ENCODE data around the gene BANP. TPM values are rescaled to one million over a fixed set of nuclear protein-coding genes. Genes with fewer than 3 reads are reported as not detected.

Gene BANP
- total RNA-seq, 1 experiment from 2014 or later, result 49.6 TPM

DNA sequence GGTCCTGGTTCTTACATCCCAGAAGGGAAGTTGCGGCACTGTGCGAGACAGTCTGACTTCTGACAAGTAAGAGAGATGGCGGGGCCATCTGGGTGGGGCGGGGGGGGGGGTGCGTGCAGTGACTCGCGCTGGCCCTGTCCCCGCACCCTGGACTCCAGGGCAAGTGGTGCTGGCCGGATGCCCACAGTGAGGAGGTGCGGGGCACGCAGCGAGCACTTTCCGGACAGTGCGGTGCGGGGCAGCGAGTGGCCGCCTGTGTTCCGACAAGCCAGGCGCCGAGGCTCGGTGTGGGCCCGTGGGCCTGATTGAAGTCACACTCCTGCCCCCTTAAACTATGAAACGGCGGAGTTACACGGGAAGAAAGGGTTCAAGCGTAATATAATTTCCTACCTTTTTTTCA lies 106.4 kb downstream of the BANP start:
- CTCF ChIA-PET, result no interaction called here
- BruUV-seq (replicated peaks), result no TSS peak
- H3K9me3 Mint-ChIP-seq (ENCODE audit: low read depth, unreplicated experiment), result no peaks in the 10 kb centered on the region
- H3K4me1 Mint-ChIP-seq (ENCODE audit: low read depth, unreplicated experiment), result no peaks in the 10 kb centered on the region
- no peak overlapping the region for H3K4me3 Mint-ChIP-seq (ENCODE audit: low read depth, unreplicated experiment)
- no peak for TF ChIP-seq CTCF (IDR thresholded peaks at IDR 0.05; ENCODE audit: unreplicated experiment)
- no peaks in the 10 kb centered on the region for H3K36me3 Mint-ChIP-seq (ENCODE audit: insufficient read depth, unreplicated experiment)
- no peak overlapping the region for H3K27ac Mint-ChIP-seq (ENCODE audit: unreplicated experiment)
- no peak for DNase-seq
- intact Hi-C loops (cut with micrococcal nuclease; ENCODE audit: unreplicated experiment), result no loop called here
- H3K27me3 Mint-ChIP-seq (ENCODE audit: unreplicated experiment), result no peaks in the 10 kb centered on the region

- TF ChIP-seq CTCF (IDR thresholded peaks at IDR 0.05; ENCODE audit: unreplicated experiment), result no peak
- Mint-ChIP-seq H3K4me1 (ENCODE audit: low read depth, unreplicated experiment) (no peaks in the 10 kb centered on the region), H3K9me3 (ENCODE audit: low read depth, unreplicated experiment) (no peaks in the 10 kb centered on the region), H3K4me3 (ENCODE audit: low read depth, unreplicated experiment) (no peak overlapping the region), H3K27ac (ENCODE audit: unreplicated experiment) (no peak overlapping the region), H3K36me3 (ENCODE audit: insufficient read depth, unreplicated experiment) (no peaks in the 10 kb centered on the region), H3K27me3 (ENCODE audit: unreplicated experiment) (no peaks in the 10 kb centered on the region)
- no peak for DNase-seq
- intact Hi-C loops (cut with micrococcal nuclease; ENCODE audit: unreplicated experiment), result no loop called here
- CTCF ChIA-PET, result no interaction called here
- BruUV-seq (replicated peaks), result no TSS peak
These were observed 106.9 kb downstream of the BANP start for GRCh38 chr16:88058136-88058535.

DNA sequence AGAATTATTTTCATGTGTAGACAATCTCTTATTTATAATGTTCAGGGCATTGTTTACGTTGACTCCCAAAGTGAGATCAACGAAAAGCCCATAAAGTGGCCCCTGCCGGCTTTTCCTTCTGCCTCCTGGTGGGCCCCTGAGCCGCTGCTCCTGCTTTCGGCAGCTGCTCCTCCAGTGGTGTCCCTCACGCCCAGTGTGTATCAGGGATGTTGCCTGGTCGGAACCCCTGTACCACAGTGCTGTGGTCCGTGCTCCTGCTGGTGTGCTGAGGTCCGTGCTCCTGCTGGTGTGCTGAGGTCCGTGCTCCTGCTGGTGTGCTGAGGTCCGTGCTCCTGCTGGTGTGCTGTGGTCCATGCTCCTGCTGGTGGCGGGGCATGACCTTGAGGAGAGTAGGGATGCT lies 107.6 kb downstream of the BANP start:
- H3K4me3 Mint-ChIP-seq (ENCODE audit: low read depth, unreplicated experiment), result no peak overlapping the region
- no peaks in the 10 kb centered on the region for H3K4me1 Mint-ChIP-seq (ENCODE audit: low read depth, unreplicated experiment)
- H3K27me3 Mint-ChIP-seq (ENCODE audit: unreplicated experiment), result no peaks in the 10 kb centered on the region
- no peak for TF ChIP-seq CTCF (IDR thresholded peaks at IDR 0.05; ENCODE audit: unreplicated experiment)
- BruUV-seq (replicated peaks), result no TSS peak
- peaks cover 3% of the 10 kb centered on the region for H3K36me3 Mint-ChIP-seq (ENCODE audit: insufficient read depth, unreplicated experiment)
- H3K27ac Mint-ChIP-seq (ENCODE audit: unreplicated experiment), result no peak overlapping the region
- H3K9me3 Mint-ChIP-seq (ENCODE audit: low read depth, unreplicated experiment), result no peaks in the 10 kb centered on the region
- CTCF ChIA-PET, result no interaction called here
- no peak for DNase-seq
- intact Hi-C loops (cut with micrococcal nuclease; ENCODE audit: unreplicated experiment), result no loop called here

DNA sequence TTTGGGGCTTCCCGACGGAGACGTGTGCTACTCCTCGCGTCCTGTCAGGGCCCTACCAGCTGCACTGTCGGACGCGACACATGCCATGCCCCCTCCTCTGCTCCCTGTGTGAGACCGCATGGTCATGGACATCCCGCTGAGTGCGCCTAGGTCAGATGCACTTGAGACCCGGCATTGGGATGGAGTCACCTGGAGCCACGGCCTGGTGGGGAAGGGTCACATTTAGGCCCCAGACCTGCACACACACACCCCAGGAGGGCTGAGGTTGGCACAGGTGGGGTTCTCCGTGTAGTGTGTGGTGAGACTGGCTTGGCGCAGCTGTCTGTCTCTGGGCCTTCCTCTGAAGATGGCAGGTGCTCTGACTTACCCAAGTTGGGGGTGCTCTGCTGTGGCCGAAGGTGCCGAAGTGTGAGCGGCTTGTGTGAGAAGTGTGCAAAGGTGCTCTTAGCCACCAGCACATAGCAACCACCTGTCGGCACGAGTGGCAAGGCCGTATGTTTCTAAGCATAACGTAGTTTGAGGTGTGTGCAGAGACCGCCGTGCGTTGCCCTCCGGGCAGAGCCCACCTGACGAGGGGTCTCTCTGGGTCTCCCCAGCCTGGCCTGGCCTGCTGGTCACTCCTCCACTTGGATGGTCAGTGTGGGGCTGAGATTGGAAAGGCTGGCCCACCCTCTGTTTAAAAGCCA lies 108.6 kb downstream of the BANP start:
- no peak overlapping the region for H3K4me3 Mint-ChIP-seq (ENCODE audit: low read depth, unreplicated experiment)
- intact Hi-C loops (cut with micrococcal nuclease; ENCODE audit: unreplicated experiment), result no loop called here
- CTCF ChIA-PET, result no interaction called here
- no peak for TF ChIP-seq CTCF (IDR thresholded peaks at IDR 0.05; ENCODE audit: unreplicated experiment)
- no TSS peak for BruUV-seq (replicated peaks)
- peaks cover 8% of the 10 kb centered on the region for H3K36me3 Mint-ChIP-seq (ENCODE audit: insufficient read depth, unreplicated experiment)
- H3K27ac Mint-ChIP-seq (ENCODE audit: unreplicated experiment), result no peak overlapping the region
- no peaks in the 10 kb centered on the region for H3K27me3 Mint-ChIP-seq (ENCODE audit: unreplicated experiment)
- DNase-seq, result no peak
- no peaks in the 10 kb centered on the region for H3K4me1 Mint-ChIP-seq (ENCODE audit: low read depth, unreplicated experiment)
- H3K9me3 Mint-ChIP-seq (ENCODE audit: low read depth, unreplicated experiment), result no peaks in the 10 kb centered on the region

Data from Calu3 (cell line).